RWPE1 (cell line): Measurements from ENCODE around the gene CSK.

Experiments
- CTCF ChIA-PET: fragments of 350-600 bp; sonication (Branson Sonifier 250); formaldehyde crosslinking; extraction: SDS; loops from one replicate; lab custom pipeline; 2021; lab: Yijun Ruan, JAX
- POLR2A ChIA-PET: fragments of 400-600 bp; formaldehyde crosslinking; extraction: SDS; loops from one replicate; lab custom pipeline; 2020; ENCODE audit warnings: antibody characterized with exemption; ENCODE audit not compliant: low non-redundant PET; lab: Yijun Ruan, JAX
- DNase-seq: peaks from one replicate; pipeline ENCODE4 v3.0.0; 2012; ENCODE audit warnings: low spot score
- H3K27ac ChIP-seq: fragments of 450-650 bp; 2 replicates; pipeline ENCODE4 v1.5.1; 2017
- TF ChIP-seq, protein P1 (sequence below): fragments of 450-650 bp; conservative IDR thresholded peaks from 2 replicates; pipeline ENCODE4 v1.5.1; 2017; ENCODE audit warnings: low read depth, mild to moderate bottlenecking

CSK gene

DNA sequence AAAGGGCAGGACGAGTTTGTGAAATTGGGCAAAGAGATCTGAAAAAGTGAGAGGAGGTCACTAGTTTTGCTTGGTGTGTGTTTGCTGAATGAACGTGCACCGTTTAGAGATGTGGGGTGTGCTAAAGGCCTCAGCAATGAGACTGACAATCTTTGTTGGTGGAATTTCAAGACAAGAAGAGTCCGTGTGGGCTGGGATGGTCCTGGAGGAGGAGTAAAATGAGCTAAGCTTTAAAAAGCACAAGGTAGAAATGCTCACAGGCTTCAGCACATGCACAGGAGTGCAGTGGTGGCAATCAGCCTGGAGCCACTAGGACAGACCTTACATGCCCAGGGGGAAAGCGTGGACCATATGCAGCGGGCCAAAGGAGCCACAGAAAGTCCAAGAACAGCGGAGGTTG is 43.1 kb downstream of the CSK start:
- POLR2A ChIA-PET = no interaction called here

DNA sequence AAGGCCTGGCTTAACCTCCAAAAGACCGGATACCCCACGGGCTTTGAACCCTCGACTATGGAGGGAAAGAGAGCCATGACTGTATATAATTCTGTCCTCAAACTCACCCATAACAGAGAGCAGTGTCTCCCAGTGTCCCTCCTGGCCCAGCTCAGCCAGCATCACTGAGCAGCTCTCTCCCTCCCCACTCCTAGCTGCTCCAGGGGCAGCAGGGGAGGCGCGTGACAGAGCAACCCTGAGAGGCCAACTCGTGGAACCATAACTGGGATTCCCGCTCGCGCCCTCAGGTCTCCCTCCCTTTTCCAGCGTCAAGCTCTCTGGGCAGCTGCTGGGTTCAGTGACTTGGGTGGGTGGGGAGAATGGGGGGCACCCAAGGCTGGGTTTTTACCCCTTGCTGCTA is 44.0 kb downstream of the CSK start:
- TF ChIP-seq, protein P1, sequence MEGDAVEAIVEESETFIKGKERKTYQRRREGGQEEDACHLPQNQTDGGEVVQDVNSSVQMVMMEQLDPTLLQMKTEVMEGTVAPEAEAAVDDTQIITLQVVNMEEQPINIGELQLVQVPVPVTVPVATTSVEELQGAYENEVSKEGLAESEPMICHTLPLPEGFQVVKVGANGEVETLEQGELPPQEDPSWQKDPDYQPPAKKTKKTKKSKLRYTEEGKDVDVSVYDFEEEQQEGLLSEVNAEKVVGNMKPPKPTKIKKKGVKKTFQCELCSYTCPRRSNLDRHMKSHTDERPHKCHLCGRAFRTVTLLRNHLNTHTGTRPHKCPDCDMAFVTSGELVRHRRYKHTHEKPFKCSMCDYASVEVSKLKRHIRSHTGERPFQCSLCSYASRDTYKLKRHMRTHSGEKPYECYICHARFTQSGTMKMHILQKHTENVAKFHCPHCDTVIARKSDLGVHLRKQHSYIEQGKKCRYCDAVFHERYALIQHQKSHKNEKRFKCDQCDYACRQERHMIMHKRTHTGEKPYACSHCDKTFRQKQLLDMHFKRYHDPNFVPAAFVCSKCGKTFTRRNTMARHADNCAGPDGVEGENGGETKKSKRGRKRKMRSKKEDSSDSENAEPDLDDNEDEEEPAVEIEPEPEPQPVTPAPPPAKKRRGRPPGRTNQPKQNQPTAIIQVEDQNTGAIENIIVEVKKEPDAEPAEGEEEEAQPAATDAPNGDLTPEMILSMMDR = no peak
- no peak for DNase-seq
- CTCF ChIA-PET = interaction anchor here (0.6 to 2.8 kb wide), 4 partner anchors 55 to 76 kb away, joined by 3 to 16 read pairs (median 6); partner anchors contain the start of gene MPI
- POLR2A ChIA-PET = interaction anchor here (0.8 kb wide), 1 partner anchor 9 kb away, joined by 3 read pairs; no protein-coding TSS in a partner anchor
- H3K27ac ChIP-seq = no peak overlapping the region

More for the DNA sequence above, 43.1 kb downstream of the CSK start:
- CTCF ChIA-PET = interaction anchor here (0.6 to 1.1 kb wide), 3 partner anchors 9 to 126 kb away, joined by 3 to 5 read pairs (median 4); no protein-coding TSS in a partner anchor
- H3K27ac ChIP-seq = no peak overlapping the region
- DNase-seq = no peak
- TF ChIP-seq, protein P1 = no peak

DNA sequence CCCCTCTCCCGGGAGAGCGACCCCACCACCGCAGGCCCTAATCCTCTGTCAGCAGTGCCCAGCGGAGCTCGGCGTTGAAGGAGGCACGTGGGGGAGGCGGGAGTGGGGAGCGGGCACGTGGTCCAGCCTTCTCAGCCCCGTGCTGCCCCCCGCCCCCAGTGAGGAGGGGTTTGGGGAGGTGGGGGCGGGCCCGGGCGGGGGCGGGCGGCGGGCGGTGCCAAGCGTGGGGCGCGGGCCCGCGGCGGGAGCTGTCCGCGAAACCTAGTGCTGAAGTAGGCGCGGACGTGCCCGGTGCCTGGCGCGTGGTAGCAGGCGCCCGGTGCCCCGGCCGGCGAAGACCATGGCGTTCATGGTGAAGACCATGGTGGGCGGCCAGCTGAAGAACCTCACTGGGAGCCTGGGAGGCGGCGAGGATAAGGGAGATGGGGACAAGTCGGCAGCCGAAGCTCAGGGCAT is 44.5 kb downstream of the CSK start, which contains the start of gene CPLX3:
TSS of gene CPLX3 (plus strand) at position 264 of the 456 bp plus-strand sequence. CDS start at position 341, 77 bp downstream.
- peak; percentile 60 for DNase-seq
- POLR2A ChIA-PET = interaction anchor here (0.8 kb wide), 1 partner anchor 9 kb away, joined by 3 read pairs; no protein-coding TSS in a partner anchor
- TF ChIP-seq, protein P1 = no peak
- CTCF ChIA-PET = interaction anchor here (0.9 to 2.8 kb wide), 4 partner anchors 16 to 75 kb away, joined by 3 to 16 read pairs (median 6); partner anchors contain the start of gene ULK3
- no peak within 1 kb of the TSS for H3K27ac ChIP-seq

DNA sequence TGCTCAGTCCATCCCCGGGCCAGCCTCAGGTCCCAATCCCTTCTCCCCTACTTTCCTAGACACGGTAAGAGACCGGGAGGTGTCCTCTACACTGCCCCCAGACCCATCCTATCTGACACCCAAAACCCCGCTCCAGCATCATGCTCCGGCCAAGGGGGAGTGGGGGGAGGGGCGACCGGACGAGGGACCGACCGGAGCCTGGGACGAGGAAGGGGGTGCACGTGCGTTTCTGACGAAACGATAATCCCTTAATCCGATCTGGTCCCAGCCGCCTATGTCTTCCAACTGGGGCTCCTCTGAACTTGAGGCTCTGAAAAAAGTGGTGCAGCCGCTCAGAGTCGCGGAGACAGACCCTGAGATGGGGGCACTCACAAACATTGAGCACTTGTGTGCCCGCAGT is 45.0 kb downstream of the CSK start:
- H3K27ac ChIP-seq = no peak overlapping the region
- POLR2A ChIA-PET = no interaction called here
- TF ChIP-seq, protein P1 = no peak
- CTCF ChIA-PET = interaction anchor here (0.8 to 2.8 kb wide), 6 partner anchors 8 to 194 kb away, joined by 3 to 16 read pairs (median 4); partner anchors contain the start of gene ULK3
- DNase-seq = no peak

DNA sequence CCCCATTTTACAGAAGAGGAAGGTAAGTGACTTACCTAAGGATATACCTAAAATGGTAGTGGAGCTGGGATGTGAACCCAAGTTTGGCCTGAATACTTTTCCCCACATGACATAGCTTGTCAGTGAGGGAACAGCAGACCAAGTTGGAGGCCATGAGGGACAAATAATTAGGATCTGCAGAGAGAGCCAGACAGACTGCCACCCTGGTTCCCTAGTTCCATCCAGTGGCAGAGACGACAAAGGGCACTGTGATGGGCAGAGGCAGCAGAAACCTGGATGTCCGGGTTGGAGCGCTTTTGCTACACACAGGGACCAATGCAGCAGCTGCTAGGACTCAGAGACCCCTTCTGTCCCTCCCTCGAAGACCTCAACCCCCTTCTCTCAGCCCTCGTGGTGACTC is 45.7 kb downstream of the CSK start:
- no peak overlapping the region for H3K27ac ChIP-seq
- ChIA-PET POLR2A (no interaction called here), CTCF (interaction anchor here (0.7 to 2.8 kb wide), 7 partner anchors 9 to 194 kb away, joined by 3 to 16 read pairs (median 4); partner anchors contain the start of gene ULK3)
- DNase-seq = no peak
- TF ChIP-seq, protein P1 = no peak

DNA sequence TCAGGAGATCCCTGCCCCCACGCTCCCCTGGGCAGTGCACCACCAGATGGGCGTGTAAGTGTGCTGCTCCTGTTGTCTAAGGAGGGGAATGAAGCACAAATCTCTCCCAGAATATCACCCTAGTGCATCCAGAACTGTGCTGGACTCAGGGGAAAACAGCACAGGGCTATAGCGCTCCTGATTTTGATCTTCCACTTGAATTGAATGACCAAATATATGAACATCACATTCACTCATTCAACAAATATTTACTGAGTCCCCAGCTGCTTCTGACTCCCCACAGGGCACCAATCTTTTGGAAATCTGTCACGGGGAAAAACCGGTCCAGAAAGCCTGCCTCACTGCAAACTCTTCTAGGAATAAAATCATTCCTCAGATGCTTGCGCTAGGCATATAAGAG is 47.0 kb downstream of the CSK start:
- no peak overlapping the region for H3K27ac ChIP-seq
- POLR2A ChIA-PET = no interaction called here
- CTCF ChIA-PET = interaction anchor here (2.2 kb wide), 1 partner anchor 12 kb away, joined by 13 read pairs; no protein-coding TSS in a partner anchor
- DNase-seq = no peak
- TF ChIP-seq, protein P1 = no peak
